ENCODE data around the gene DCN.

DCN gene

DNA sequence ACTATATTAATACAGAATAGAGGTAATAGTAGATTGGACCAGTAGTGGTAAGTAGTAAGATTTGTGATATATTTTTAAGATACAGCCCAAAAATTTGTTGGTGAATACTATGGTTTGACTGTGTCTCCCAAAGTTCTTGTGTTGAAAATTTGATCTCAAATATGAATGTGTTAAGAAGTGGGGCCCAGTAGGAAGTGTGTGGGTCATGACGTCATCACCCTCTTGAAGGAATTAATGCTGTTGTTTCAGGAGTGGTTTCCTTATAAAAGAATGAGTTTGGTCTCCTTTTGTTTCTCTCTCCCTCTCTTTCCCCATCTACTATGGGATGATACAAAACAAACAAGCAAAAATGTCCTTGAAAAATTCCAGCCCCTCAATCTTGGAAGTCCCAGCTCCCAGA lies 87.7 kb downstream of the DCN start:
- intact Hi-C loops (cut with micrococcal nuclease), result no loop called here
- peaks cover 17% of the 10 kb centered on the region for H3K9me3 Mint-ChIP-seq
- no peak overlapping the region for H3K27ac Mint-ChIP-seq
- no peak overlapping the region for H3K4me3 Mint-ChIP-seq
- no peaks in the 10 kb centered on the region for H3K36me3 Mint-ChIP-seq (ENCODE audit: low read depth)
- H3K27me3 Mint-ChIP-seq, result no peaks in the 10 kb centered on the region
- no peaks in the 10 kb centered on the region for H3K4me1 Mint-ChIP-seq (ENCODE audit: low read depth)

DNA sequence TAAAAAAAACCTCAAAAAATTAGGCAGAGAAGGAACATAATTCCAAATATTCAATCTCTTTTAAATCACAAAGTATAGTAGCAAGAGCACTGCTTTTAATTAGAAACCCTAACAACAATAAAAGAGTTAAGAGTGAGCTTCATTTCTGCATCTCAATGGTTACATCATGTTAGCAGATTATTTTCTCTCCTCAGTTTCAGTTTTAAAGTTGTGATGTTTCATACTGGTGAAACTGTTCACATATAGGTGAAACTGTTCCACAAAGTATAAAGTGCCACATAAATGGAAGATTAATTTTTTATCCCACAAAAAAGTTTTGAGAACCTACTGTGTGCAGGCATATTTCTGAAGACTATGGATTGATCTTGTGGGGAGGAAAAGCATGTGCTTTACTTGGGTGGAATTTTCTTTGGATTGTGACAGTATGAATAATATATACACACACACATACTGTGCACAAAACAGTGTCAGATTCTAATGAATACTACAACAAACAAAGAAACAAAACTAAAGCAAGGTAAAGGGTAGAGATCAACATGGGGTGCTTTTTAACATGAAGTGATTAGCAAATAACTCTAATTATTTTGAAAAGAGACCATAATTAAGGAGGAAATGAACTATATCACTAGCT lies 88.5 kb downstream of the DCN start:
- intact Hi-C loops (cut with micrococcal nuclease), result no loop called here
- no peaks in the 10 kb centered on the region for H3K36me3 Mint-ChIP-seq (ENCODE audit: low read depth)
- no peak overlapping the region for H3K27ac Mint-ChIP-seq
- peaks cover 25% of the 10 kb centered on the region for H3K9me3 Mint-ChIP-seq
- H3K27me3 Mint-ChIP-seq, result no peaks in the 10 kb centered on the region
- H3K4me1 Mint-ChIP-seq (ENCODE audit: low read depth), result no peaks in the 10 kb centered on the region
- H3K4me3 Mint-ChIP-seq, result no peak overlapping the region

DNA sequence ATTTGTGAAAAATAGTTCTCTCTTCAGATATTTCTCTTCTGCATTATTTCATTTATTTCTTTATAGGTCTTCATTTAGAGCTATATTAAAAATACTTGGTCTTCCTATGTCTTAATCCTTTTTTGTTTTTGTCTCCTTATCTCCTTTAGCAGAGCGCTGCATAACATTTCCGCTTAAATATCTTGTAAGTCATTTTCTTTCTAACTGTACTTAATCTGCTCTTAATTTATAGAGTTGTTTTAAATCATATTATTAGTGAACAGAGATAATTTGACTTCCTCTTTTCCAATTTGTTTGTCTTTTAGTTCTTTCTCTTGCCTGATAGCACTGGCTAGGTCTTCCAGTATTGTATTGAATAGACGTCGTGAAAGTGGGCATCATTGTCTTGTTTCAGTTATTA lies 89.3 kb downstream of the DCN start:
- Mint-ChIP-seq H3K4me3 (no peak overlapping the region), H3K27ac (no peak overlapping the region), H3K27me3 (no peaks in the 10 kb centered on the region), H3K9me3 (peaks cover 33% of the 10 kb centered on the region), H3K4me1 (ENCODE audit: low read depth) (no peaks in the 10 kb centered on the region), H3K36me3 (ENCODE audit: low read depth) (no peaks in the 10 kb centered on the region)
- intact Hi-C loops (cut with micrococcal nuclease), result no loop called here

GRCh38 chr12:91091916-91092715 lies 90.5 kb downstream of the DCN start:
- Mint-ChIP-seq H3K9me3 (peaks cover 44% of the 10 kb centered on the region), H3K4me1 (ENCODE audit: low read depth) (no peaks in the 10 kb centered on the region), H3K27ac (no peak overlapping the region), H3K27me3 (no peaks in the 10 kb centered on the region), H3K36me3 (ENCODE audit: low read depth) (no peaks in the 10 kb centered on the region), H3K4me3 (no peak overlapping the region)
- intact Hi-C loops (cut with micrococcal nuclease), result no loop called here
